GM15510 (cell line): ENCODE data around the gene TMEM131.

ENCODE experiments used
- POLR2A ChIP-seq: IDR thresholded peaks from 3 replicates; pipeline ENCODE4 v1.6.1; 2011; ENCODE audit warnings: borderline replicate concordance; ENCODE audit not compliant: insufficient read length; ENCODE audit errors: extremely low read depth

The TMEM131 gene

DNA sequence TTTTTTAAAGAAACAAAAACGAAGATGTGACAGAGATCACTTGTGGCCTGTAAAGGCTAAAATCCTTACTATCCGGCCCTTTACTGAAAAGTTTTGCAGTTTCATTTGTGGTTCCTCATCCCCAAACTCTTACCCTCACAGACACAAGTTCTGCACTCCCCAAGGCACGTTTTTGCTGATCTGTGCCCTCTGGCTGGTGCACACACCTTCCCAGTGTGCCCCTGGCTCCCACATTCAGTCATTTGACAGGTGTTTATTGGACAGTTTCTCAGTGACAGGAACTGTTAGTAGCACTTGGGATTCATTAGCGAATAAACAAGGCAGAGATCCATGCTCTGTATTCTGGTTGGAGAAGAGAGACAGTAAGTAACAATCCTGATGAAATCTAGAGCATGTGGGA lies 259.6 kb downstream of the TMEM131 start:
- TF ChIP-seq POLR2A = no peak

GRCh38 chr2:97735161-97735561 lies 260.6 kb downstream of the TMEM131 start:
- TF ChIP-seq POLR2A = no peak

GRCh38 chr2:97734061-97735051 lies 261.4 kb downstream of the TMEM131 start:
- TF ChIP-seq POLR2A = no peak

DNA sequence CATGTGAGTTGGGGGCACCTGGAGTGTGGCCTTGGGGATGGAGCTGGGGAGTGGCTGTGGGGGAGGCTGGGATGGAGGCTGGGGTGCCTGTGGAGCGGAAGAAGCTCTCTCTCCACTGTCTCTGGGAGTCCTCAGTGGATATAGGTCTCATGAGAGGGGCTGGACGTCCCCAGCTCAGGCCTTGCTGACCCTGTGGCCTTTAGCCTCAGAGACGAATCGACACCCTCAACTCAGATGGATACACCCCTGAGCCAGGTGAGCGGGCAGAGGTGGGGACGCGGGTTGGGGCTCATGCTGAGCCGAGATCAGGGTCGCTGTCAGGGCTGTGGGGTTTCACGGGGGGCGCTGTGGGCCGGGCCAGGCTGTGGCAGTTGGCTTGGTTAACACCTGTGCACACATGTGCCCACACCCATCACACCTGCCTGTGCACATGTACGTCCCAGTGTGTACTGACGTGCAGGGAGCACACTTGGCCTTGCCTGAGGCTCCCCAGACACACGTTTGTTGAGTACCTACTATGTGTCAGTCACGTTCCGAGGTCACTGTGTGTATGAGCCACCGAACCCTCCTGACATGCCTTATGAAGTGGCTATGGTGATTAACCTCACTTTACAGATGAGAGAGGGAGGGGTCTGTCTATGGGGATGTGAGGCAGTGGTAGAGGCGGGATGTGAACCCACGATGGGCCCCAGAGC lies 262.3 kb downstream of the TMEM131 start:
- no peak for TF ChIP-seq POLR2A

GRCh38 chr2:97732436-97733340 lies 263.1 kb downstream of the TMEM131 start:
- no peak for TF ChIP-seq POLR2A

DNA sequence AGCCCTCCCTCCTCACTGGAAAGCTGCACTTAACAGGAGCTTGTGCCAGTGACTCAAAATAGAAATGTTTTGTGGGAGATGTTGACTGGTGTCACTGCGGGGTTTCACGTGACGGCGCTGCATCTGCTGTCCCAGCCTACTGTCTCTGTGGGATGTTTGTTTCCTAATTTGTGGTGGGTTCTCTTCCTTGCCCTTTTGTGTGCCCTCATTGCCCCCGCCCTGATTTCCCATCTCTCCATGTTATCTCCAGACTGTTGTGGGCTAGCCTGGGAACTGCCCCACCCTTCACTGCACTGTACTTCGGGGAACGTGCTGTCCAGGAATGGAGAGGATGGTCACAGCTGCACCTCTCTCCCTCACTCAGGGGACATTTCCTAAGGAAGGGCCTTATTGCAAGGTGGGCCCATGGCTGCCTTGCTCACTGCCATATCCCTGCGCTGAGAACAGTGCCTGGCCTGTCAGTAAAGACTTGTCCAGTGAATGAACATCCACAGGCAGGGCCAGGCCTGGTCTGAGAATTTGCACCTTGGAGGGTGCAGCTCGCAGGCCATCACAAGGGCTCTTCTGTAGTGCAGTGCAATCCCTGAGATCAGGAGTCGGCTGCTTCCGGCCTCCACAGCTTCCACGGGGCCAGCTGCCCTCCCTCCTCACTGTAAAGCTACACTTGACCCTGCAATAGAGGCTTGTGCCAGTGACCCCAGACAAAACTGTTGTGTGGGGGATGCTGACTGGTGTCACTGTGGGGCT lies 264.3 kb downstream of the TMEM131 start:
- TF ChIP-seq POLR2A = no peak

DNA sequence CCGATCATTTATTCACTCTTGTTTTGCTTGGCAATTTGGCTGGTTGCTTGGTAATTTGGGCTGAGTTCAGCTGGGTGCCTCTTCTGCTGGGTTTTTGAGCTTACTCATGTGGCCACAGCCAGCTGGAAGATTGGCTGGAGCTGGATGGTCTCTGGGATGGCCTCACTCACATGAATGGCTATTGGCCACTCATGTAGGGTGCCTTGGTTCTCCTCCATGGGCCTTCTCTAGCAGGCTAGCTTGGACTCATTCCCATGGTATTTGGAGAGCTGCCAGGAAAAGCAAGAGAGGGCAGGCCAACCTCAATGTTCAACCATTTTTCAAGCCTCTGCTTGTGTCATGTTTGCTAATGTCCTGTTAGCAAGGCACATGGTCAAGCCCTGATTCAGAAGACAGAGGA lies 265.5 kb downstream of the TMEM131 start:
- no peak for TF ChIP-seq POLR2A

DNA sequence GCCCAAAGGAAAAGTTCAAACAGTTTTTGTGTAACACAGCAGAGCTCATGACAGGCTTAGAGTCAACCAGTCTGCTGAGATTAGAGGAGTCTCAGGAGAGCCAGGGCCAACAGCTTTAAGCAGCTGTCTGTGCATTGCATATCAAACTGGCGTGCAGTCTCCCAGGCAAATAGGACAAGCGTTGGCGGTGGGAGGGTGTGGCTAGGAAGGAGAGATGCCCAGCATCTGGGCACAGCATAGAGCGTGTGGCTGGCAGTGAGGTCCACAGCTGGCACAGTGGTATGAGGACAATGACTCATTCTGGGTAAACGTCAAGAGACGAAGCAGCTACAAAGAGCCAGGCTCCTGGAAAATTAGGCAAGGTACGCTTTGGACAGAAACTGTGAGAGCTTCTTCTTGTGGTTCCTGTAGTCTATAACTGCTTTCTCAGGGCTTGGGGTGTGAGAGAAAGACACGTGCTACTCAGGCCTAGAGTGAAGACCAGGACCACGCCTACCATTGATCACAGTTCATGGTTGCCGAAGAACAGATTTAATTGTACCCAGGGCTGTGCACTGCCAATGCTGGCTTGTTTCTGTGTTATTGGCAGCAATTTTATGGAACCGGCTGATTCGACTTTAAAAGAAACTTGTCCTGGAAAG lies 267.5 kb downstream of the TMEM131 start:
- TF ChIP-seq POLR2A = no peak

DNA sequence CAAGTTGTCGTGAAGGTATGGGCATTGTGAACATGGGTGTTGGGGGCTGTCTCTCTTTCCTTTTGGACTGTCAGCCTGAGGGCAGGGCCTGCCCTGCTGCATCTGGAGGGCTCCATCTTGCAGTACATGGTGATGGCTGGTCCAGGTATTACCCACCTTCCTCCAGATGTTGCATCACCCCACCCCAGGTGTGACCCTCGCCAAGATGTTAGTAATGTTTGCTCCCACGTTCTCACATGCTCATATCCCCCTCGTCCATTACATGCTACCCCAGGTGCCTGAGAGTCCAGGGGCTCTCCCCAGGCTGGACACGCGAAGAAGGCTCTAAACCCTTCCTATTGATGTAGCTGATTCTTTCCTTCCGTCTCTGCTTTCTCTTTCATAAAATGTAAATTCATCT lies 268.5 kb downstream of the TMEM131 start:
- no peak for TF ChIP-seq POLR2A

- no peak for TF ChIP-seq POLR2A
Measured at GRCh38 chr2:97726261-97727064, 269.3 kb downstream of the TMEM131 start.

- TF ChIP-seq POLR2A = no peak
Measured at GRCh38 chr2:97724946-97725688, 270.6 kb downstream of the TMEM131 start.

- TF ChIP-seq POLR2A = no peak
Measured at GRCh38 chr2:97724501-97724900, 271.2 kb downstream of the TMEM131 start.
